Measurements from ENCODE around the gene CLDN17.

The CLDN17 gene

DNA sequence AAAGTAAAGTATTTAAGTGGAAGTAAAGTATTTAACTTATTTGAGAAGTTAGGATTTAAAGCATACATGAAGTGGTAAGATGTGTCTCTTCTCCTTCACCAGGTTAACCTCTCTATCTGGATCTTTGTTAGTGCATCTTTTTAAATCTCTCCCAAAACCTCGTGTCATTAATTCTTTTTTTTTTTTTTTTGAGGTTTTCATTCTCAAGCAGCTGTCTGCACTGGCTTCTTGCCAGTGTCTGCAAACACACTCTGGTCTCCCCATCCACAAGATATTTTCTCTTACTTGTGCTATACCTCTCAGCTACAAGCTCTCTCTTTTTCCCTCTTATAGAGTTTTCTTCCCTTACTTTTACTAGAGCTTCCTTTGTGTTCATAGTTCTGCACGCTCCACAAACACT, 49.0 kb downstream of the CLDN17 start:
- no peak for DNase-seq (ENCODE audit: low read depth)

DNA sequence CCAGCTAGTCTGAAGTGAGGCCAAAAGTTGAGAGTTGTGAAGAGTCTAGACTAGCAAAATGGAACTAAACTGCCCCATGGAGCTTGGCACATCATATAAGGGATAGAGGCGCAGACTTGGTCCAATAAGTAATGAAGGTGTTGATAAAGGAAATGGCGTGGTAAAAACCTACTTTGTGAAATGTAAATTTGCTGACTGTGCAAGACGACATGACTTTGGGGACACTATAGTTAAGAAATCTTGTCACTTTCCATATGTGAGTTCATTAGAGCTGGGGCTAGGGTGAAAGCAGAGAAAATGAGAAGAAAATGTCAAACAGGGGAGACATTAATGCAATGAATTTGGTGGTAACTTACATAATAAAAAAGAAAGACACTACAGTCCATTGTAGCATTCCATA, 50.1 kb downstream of the CLDN17 start:
- no peak for DNase-seq (ENCODE audit: low read depth)

All from iris pigment epithelial cell (primary cell).